Measurements from ENCODE around the gene MYL12A.

- TF ChIP-seq, protein P1, sequence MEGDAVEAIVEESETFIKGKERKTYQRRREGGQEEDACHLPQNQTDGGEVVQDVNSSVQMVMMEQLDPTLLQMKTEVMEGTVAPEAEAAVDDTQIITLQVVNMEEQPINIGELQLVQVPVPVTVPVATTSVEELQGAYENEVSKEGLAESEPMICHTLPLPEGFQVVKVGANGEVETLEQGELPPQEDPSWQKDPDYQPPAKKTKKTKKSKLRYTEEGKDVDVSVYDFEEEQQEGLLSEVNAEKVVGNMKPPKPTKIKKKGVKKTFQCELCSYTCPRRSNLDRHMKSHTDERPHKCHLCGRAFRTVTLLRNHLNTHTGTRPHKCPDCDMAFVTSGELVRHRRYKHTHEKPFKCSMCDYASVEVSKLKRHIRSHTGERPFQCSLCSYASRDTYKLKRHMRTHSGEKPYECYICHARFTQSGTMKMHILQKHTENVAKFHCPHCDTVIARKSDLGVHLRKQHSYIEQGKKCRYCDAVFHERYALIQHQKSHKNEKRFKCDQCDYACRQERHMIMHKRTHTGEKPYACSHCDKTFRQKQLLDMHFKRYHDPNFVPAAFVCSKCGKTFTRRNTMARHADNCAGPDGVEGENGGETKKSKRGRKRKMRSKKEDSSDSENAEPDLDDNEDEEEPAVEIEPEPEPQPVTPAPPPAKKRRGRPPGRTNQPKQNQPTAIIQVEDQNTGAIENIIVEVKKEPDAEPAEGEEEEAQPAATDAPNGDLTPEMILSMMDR (IDR thresholded peaks at IDR 0.05; ENCODE audit: low read depth, low read length, missing input control) = no peak
- TF ChIP-seq RXRA (IDR thresholded peaks at IDR 0.05) = no peak
Observed at GRCh38 chr18:3235846-3236245, 11.8 kb upstream of the MYL12A start.

All from liver (tissue), 3 donors.